Activated CD4-positive, CD25-positive, alpha-beta regulatory T cell treated with anti-CD3 and anti-CD28 coated beads, Interleukin-2, amount 50 U/mL, for 16 hours (primary cell): ENCODE results near the gene FOXF2.
"Not testable (repeated sequence)": the region's sequence is repeated elsewhere in the genome, so short reads cannot be mapped to it uniquely, and the experiment has no call there.

Experiments used
- DNase-seq: peaks from one replicate; pipeline ENCODE4 v3.0.0-alpha.2; 2020; ENCODE audit warnings: low read depth, low spot score

Gene FOXF2

DNA sequence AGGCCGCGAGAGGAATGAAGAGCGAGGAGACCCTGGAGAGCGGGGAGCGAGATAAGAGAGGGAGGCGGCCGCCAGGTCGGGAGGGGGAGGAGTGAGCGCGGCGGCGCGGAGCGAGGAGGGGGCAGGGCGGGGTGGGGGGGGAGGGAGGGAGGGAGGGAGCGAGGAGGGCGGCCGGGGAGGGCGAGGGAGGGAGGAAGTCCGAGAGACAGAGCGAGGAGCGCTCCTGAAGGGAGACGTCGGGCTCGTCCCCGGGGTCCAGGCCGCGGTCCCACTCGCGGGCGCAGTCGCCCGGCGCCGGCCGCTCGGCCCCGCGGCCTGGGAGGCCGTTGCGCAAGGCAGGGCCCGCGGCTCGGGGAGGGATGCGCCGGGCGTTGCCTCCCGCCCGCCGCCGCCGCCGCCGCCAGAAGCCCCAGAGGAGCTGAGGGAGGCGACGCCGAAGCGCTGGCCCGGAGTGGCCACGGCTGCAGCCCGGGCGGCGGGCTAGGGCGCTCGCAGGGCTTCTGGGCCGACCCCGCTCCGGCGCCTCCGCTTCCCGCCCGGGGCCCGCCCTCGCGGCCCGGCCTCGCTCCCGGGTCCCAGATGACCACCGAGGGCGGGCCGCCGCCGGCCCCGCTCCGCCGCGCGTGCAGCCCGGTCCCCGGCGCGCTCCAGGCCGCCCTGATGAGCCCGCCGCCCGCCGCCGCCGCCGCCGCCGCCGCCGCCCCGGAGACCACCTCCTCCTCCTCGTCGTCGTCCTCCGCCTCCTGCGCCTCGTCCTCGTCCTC lies at the start of gene FOXF2:
Gene FOXF2, plus strand, starts transcription at position 208 of the 764 bp plus-strand sequence. Its CDS starts 372 bp downstream, at position 580.
- no peak for DNase-seq

DNA sequence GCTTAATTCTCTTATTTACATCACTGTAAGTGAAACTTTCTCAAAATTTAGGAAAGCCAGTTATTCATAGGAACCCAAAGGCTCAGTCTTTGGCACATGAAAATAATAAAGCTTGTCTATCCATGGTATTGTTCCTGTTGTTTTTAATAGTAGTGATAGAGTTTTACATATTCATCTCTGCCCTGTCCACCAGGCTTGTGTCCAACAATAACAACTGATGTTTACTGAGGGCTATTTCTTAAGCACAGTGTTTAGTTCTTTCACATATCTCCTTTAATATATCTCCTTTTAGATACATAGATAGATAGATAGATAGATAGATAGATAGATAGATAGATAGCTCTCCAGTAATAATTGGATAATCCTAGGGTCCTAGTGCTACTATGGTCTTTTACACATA lies 43.3 kb upstream of the FOXF2 start:
- no peak for DNase-seq

DNA sequence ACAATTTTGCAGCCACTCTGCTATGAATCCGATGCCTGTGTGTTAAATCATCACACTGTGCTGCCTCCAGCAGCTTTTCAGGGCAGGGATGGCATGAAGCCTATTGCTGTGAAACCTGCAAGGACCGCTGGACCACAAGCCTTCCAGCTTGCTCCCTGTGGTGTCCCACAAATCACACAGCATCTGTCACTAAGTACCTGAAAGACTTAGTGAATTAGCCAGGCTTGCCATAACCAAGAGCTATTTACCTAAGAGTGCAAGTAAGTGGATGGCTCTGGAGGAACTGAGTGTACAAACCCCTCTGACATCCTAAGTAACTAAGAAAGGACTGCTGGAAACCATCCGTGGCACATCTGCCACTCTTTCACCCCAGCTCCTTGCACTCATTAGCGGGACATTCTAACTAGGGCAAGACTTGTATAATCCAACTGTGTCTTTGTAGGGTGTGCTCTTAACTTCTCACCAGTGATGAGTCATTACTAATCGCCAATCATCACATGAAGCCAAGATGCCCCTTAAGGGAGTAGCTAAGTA lies 42.8 kb upstream of the FOXF2 start:
- no peak for DNase-seq

DNA sequence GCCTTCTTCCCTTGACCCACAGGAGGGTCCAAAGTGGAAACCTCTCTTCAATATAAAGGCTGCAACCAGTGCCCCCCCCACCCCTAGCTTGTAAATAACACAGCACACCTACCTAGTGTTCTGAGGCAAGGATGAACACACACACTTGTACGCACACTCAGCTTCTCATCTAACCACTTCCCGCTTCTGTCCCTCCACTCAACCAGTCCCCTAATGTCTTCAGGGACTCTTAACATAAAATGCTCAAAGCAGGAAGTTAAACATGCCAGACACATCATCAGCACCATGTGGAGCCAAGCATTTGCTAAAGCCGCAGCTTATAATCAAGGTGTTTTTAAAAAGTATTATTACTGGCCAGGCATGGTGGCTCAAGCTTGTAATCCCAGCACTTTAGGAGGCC lies 42.2 kb upstream of the FOXF2 start:
- DNase-seq = no peak

DNA sequence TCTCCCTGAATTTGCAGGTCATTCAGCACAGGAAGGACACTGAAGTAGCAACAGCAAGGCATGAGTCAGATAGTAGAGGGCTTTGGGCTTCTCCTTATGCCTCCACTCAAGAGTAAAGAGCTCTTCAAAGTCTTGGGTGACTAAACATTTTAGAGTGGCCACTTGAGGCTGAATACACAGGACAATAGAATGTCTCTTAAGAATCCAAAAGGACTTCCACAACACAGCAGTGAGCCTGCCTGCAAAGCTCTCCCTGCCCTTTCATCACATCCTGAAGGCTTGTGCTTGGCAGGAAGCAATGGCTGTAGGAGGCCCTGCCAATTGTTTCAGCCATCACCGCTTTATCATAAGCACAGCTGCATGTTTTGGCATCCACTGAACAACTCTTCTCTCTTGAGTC lies 40.7 kb upstream of the FOXF2 start:
- no peak for DNase-seq

DNA sequence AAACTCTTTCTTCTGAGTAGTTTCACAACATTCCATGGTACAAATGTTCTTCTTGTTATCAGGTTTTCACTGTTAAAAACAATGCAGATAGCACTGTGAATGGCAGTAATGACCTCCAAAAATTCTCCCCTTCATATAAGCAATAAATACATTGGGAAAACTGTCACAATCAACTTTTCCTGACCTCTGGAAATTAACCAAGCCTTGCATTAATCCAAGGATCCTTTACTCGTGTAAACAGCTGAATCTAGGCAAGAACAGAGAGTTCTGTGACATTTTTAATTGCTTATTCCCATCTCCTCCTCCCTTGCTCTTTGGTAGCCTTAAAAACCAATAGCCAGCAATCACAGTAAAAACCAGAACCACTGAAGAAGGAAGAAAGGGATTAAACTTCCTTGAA lies 39.7 kb upstream of the FOXF2 start:
- no peak for DNase-seq

- DNase-seq = no peak
Observed at GRCh38 chr6:1351381-1352008, 37.9 kb upstream of the FOXF2 start.

GRCh38 chr6:1355068-1355467 lies 34.3 kb upstream of the FOXF2 start:
- not testable (repeated sequence) for DNase-seq

DNA sequence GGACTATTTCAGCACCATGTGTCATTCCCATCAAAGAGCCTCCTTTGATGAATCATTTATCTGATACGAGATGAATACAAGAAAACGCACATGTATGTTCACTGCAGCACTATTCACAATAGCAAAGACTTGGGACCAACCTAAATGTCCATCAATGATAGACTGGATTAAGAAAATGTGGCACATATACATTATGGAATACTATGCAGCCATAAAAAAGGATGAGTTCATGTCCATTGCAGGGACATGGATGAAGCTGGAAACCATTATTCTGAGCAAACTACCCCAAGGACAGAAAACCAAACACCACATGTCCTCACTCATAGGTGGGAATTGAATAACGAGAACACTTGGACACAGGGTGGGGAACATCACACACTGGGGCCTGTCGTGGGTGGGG lies 27.7 kb upstream of the FOXF2 start:
- DNase-seq = not testable (repeated sequence)

GRCh38 chr6:1362643-1363042 lies 26.7 kb upstream of the FOXF2 start:
- DNase-seq = no peak

GRCh38 chr6:1363298-1363697 lies 26.1 kb upstream of the FOXF2 start:
- no peak for DNase-seq

GRCh38 chr6:1363729-1364572 lies 25.4 kb upstream of the FOXF2 start:
- DNase-seq = no peak

GRCh38 chr6:1364791-1365190 lies 24.6 kb upstream of the FOXF2 start:
- DNase-seq = no peak

DNA sequence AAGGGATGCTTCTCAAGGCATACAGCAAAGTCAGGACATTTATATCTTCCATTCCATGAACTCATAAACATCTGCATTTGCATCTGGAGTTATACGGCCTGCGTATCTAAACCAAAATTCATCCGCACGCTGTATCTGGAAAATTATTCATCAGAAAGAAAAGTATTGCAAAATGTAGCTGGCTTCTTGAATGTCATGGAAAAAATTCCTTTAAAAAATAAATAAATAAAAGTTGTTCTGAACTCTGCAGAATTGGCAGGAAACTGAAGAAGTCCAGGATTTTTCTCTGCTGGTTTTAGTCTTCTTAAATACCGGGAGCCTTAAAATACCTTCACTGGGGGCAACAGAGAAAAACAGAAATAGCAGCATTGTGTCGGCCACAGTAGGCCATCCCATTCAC lies 23.7 kb upstream of the FOXF2 start:
- DNase-seq = no peak

DNA sequence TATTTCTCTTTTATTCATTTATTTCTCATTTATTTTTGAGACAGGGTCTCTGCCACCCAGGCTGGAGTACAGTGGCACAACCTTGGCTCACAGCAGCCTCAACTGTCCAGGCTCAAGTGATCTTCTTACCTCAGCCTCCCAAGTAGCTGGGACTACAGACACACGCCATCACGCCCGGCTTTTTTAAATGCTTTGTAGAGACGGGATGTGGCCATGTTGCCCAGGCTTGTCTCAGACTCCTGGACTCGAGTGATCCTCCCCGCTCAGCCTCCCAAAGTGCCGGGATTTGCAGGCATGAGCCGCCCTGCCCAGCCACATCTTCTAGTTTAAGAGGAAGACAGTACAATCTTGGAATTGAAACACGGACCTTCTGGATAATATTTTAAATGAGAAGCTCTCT lies 21.6 kb upstream of the FOXF2 start:
- DNase-seq = no peak

GRCh38 chr6:1368940-1369339 lies 20.4 kb upstream of the FOXF2 start:
- no peak for DNase-seq

DNA sequence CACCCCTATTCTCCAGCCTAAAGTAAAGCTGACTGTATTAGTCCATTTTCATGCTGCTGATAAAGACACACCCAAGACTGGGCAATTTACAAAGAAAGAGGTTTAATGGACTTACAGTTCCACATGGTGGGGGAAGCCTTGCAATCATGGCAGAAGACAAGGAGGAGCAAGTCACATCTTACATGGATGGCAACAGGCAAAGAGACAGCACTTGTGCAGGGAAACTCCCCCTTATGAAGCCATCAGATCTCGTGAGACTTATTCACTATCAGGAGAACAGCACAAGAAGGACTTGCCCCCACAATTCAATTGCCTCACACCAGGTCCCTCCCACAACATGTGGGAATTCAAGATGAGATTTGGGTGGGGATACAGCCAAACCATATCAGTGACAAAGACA lies 19.7 kb upstream of the FOXF2 start:
- not testable (repeated sequence) for DNase-seq

GRCh38 chr6:1371933-1372332 lies 17.4 kb upstream of the FOXF2 start:
- no peak for DNase-seq

DNA sequence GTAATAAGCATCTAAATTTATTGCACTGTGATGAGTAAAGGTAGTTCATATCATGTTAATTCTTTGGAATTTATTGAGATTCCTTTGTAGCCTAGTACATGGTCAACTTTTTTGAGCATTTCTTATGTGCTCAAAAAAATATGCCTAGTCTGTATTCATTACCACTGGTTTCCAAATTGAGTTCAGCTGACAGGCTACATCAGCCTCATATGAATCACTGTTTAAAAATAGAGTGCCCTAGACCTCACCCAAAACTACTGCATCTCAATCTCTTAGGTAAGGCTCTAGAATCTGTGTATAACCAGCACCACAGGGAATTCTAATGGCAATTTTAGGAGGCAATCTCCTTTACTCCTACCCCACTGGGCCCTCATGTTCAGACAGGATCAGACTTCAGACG lies 16.7 kb upstream of the FOXF2 start:
- no peak for DNase-seq

- no peak for DNase-seq
Observed at GRCh38 chr6:1376653-1377052, 12.7 kb upstream of the FOXF2 start.

DNA sequence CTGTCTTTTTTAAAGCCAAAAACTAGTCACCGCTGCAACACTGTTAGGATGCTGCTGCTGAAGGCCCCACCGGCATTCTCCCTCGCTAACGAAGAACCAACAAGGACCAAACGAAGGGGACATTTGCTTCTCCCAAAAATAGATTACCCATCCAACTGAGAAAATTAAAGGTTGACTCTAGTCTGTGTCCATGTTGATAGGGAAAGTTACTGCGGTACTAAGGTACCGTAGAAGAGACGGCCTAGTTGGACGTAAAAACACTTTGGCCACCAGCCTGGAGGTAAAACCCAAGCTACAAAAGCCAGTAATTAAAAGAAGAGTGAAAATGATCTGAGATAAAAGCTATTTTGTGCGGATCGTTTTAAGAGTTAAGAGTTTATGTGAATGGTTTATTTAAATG lies 11.8 kb upstream of the FOXF2 start:
- DNase-seq = no peak
